Measurements from ENCODE around the gene DSCAM. TPM values are rescaled to one million over a fixed set of nuclear protein-coding genes. Genes with fewer than 3 reads are reported as not detected.

DSCAM gene
- total RNA-seq, 4 donors from 2014 or later = not detected

GRCh38 chr21:40379881-40380810 lies 466.8 kb downstream of the DSCAM start:
- Histone ChIP-seq H3K27ac (no peak overlapping the region), H3K27me3 (no peaks in the 10 kb centered on the region), H3K4me1 (no peaks in the 10 kb centered on the region), H3K36me3 (no peaks in the 10 kb centered on the region), H3K9me3 (no peaks in the 10 kb centered on the region), H3K4me3 (no peak overlapping the region)
- 61 to 66% methylated on average over 8 to 11 of the region's 11 CpGs for WGBS, 2 donors (ENCODE audit: low coverage in 1 of 2)
- TF ChIP-seq CTCF (IDR thresholded peaks at IDR 0.05) (no peak), POLR2A (IDR thresholded peaks at IDR 0.05) (no peak), EP300 (IDR thresholded peaks at IDR 0.05) (no peak), POLR2AphosphoS5 (IDR thresholded peaks at IDR 0.05) (no peak)
- no peak for ATAC-seq

- Histone ChIP-seq H3K4me3 (no peak overlapping the region), H3K36me3 (no peaks in the 10 kb centered on the region), H3K27ac (no peak overlapping the region), H3K27me3 (no peaks in the 10 kb centered on the region), H3K4me1 (no peaks in the 10 kb centered on the region), H3K9me3 (no peaks in the 10 kb centered on the region)
- ATAC-seq = no peak
- TF ChIP-seq POLR2A (IDR thresholded peaks at IDR 0.05) = no peak
- WGBS, 2 donors (ENCODE audit: low coverage in 1 of 2) = 95 to 98% methylated on average over 3 to 4 of the region's 5 CpGs
These were observed 469.8 kb downstream of the DSCAM start for GRCh38 chr21:40377135-40377534.

- TF ChIP-seq POLR2AphosphoS5 (IDR thresholded peaks at IDR 0.05) = no peak
- Histone ChIP-seq H3K9me3 (no peaks in the 10 kb centered on the region), H3K4me3 (no peak overlapping the region), H3K4me1 (no peaks in the 10 kb centered on the region), H3K36me3 (no peaks in the 10 kb centered on the region), H3K27me3 (no peaks in the 10 kb centered on the region), H3K27ac (no peak overlapping the region)
- whole genome bisulfite sequencing, 2 donors (ENCODE audit: low coverage in 1 of 2) = 42 to 50% methylated on average over 2 of the region's 2 CpGs
- ATAC-seq = no peak
These were observed 473.2 kb downstream of the DSCAM start for GRCh38 chr21:40373761-40374160.

GRCh38 chr21:40372506-40372905 lies 474.5 kb downstream of the DSCAM start:
- WGBS, 2 donors (ENCODE audit: low coverage in 1 of 2) = 65 to 85% methylated on average over 2 of the region's 2 CpGs
- no peak for ATAC-seq
- H3K27ac ChIP-seq = no peak overlapping the region
- no peaks in the 10 kb centered on the region for H3K4me1 ChIP-seq
- no peaks in the 10 kb centered on the region for H3K27me3 ChIP-seq
- H3K9me3 ChIP-seq = no peaks in the 10 kb centered on the region
- no peaks in the 10 kb centered on the region for H3K36me3 ChIP-seq
- no peak for TF ChIP-seq EP300 (IDR thresholded peaks at IDR 0.05)
- no peak overlapping the region for H3K4me3 ChIP-seq

GRCh38 chr21:40371329-40371728 lies 475.6 kb downstream of the DSCAM start:
- H3K4me3 ChIP-seq = no peak overlapping the region
- no peaks in the 10 kb centered on the region for H3K36me3 ChIP-seq
- WGBS, 2 donors (ENCODE audit: low coverage in 1 of 2) = 72 to 81% methylated on average over 4 of the region's 4 CpGs
- no peaks in the 10 kb centered on the region for H3K27me3 ChIP-seq
- H3K9me3 ChIP-seq = no peaks in the 10 kb centered on the region
- ATAC-seq = no peak
- no peak overlapping the region for H3K27ac ChIP-seq
- no peaks in the 10 kb centered on the region for H3K4me1 ChIP-seq
- TF ChIP-seq POLR2A (IDR thresholded peaks at IDR 0.05) (no peak), EP300 (IDR thresholded peaks at IDR 0.05) (no peak), POLR2AphosphoS5 (IDR thresholded peaks at IDR 0.05) (no peak), CTCF (IDR thresholded peaks at IDR 0.05) (no peak)

- Histone ChIP-seq H3K36me3 (no peaks in the 10 kb centered on the region), H3K27ac (no peak overlapping the region), H3K4me1 (no peaks in the 10 kb centered on the region), H3K4me3 (no peak overlapping the region), H3K27me3 (no peaks in the 10 kb centered on the region), H3K9me3 (no peaks in the 10 kb centered on the region)
- ATAC-seq = no peak
- TF ChIP-seq EP300 (IDR thresholded peaks at IDR 0.05) = no peak
- TF ChIP-seq CTCF (IDR thresholded peaks at IDR 0.05) = no peak
- no peak for TF ChIP-seq POLR2A (IDR thresholded peaks at IDR 0.05)
- WGBS, 2 donors (ENCODE audit: low coverage in 1 of 2) = 50 to 78% methylated on average over 2 of the region's 2 CpGs
These were observed 490.3 kb downstream of the DSCAM start for GRCh38 chr21:40356644-40357043.

Data from gastroesophageal sphincter (tissue), 4 donors.